Naive thymus-derived CD4-positive, alpha-beta T cell (primary cell): ENCODE data around the gene PARD3B. TPM values are rescaled to one million over a fixed set of nuclear protein-coding genes. Genes with fewer than 3 reads are reported as not detected.

Experiments used
- ATAC-seq: fragments of 150-1000 bp; cut with Tn5 transposase; 2 replicates; pipeline ENCODE4 v1.10.0; 2021; ENCODE audit warnings: mild to moderate bottlenecking, moderate library complexity
- CTCF ChIA-PET: fragments of 350-600 bp; sonication (Branson Sonifier 250); formaldehyde crosslinking; loops from one replicate; lab custom pipeline; 2021; ENCODE audit warnings: antibody characterized with exemption; lab: Charles Lee
- POLR2A ChIA-PET: fragments of 350-600 bp; sonication (Branson Sonifier 250); formaldehyde crosslinking; loops from one replicate; lab custom pipeline; 2021; ENCODE audit warnings: antibody characterized with exemption, inconsistent platforms; lab: Charles Lee
- DNase-seq, 9 donors: peaks; one replicate each; pipeline versions ENCODE4 v3.0.0 to v3.0.0-alpha.2; 2020 to 2022; ENCODE audit warnings: mixed read lengths in 1 of 9
- H3K27ac ChIP-seq: one replicate; pipeline ENCODE4 v1.7.0; 2013; ENCODE audit warnings: mild to moderate bottlenecking, low read depth, low read length, moderate library complexity
- H3K27me3 ChIP-seq, 2 donors: one replicate each; pipeline ENCODE4 v1.7.0; 2013; ENCODE audit warnings: low read length in 2 of 2, mild to moderate bottlenecking in 2 of 2, moderate library complexity in 2 of 2; ENCODE audit not compliant: control insufficient read depth in 2 of 2, insufficient read depth in 2 of 2
- H3K36me3 ChIP-seq, 3 experiments: 1 replicate in 2 of 3; 2 replicates in 1 of 3; pipeline ENCODE4 v1.7.0; 2013; ENCODE audit warnings: low read length in 3 of 3, mild to moderate bottlenecking in 3 of 3, moderate library complexity in 1 of 3; ENCODE audit not compliant: insufficient read depth in 3 of 3, control insufficient read depth in 2 of 3
- H3K4me1 ChIP-seq, 2 donors: one replicate each; pipeline ENCODE4 v1.7.0; 2013; ENCODE audit warnings: low read length in 2 of 2, mild to moderate bottlenecking in 2 of 2, moderate library complexity in 1 of 2; ENCODE audit not compliant: control insufficient read depth in 2 of 2, insufficient read depth in 2 of 2
- H3K4me3 ChIP-seq: 2 replicates; pipeline ENCODE4 v1.7.0; 2013; ENCODE audit warnings: mild to moderate bottlenecking, low read length
- H3K9me3 ChIP-seq, 3 experiments: 1 replicate in 2 of 3; 2 replicates in 1 of 3; pipeline ENCODE4 v1.7.0; 2013; ENCODE audit warnings: low read length in 3 of 3; ENCODE audit not compliant: control insufficient read depth in 2 of 3
- H3K27ac Mint-ChIP-seq, 9 donors: one replicate each; pipeline ENCODE4 v1.8.0; 2020 to 2022; ENCODE audit warnings: mixed read lengths in 9 of 9, mild to moderate bottlenecking in 8 of 9, moderate library complexity in 5 of 9, inconsistent platforms in 2 of 9
- H3K27me3 Mint-ChIP-seq, 5 donors: one replicate each; pipeline ENCODE4 v1.8.0; 2021 to 2022; ENCODE audit warnings: mixed read lengths in 5 of 5, mild to moderate bottlenecking in 1 of 5
- H3K36me3 Mint-ChIP-seq, 5 donors: one replicate each; pipeline ENCODE4 v1.8.0; 2020 to 2022; ENCODE audit warnings: mixed read lengths in 5 of 5, mild to moderate bottlenecking in 3 of 5, inconsistent platforms in 1 of 5
- H3K4me1 Mint-ChIP-seq, 7 donors: one replicate each; pipeline ENCODE4 v1.8.0; 2020 to 2022; ENCODE audit warnings: mixed read lengths in 7 of 7, mild to moderate bottlenecking in 3 of 7, inconsistent platforms in 1 of 7
- H3K4me3 Mint-ChIP-seq, 10 donors: one replicate each; pipeline ENCODE4 v1.8.0; 2020 to 2022; ENCODE audit warnings: mild to moderate bottlenecking in 10 of 10, mixed read lengths in 10 of 10, moderate library complexity in 6 of 10, inconsistent platforms in 2 of 10
- H3K9me3 Mint-ChIP-seq, 11 donors: one replicate each; pipeline ENCODE4 v1.8.0; 2020 to 2022; ENCODE audit warnings: mixed read lengths in 11 of 11, mild to moderate bottlenecking in 4 of 11, inconsistent platforms in 1 of 11, moderate library complexity in 1 of 11
- intact Hi-C, 2 donors: fragments of 100-400 bp; cut with micrococcal nuclease; formaldehyde crosslinking; loops; one replicate each; pipeline ENCODE4 v1.15.1; 2023
- polyA plus RNA-seq, 2 donors: library from polyadenylated mRNA; unstranded; fragments of 300-500 nt; fragmentation: Illumina TruSeq; gene quantifications; one replicate each; pipeline ENCODE4 v1.2.3, GENCODE V29; 2021
- total RNA-seq, 6 experiments: library from RNA in 5 of 6; stranded (reverse) in 5 of 6; gene quantifications; 1 replicate in 5 of 6; 2 replicates in 1 of 6; pipeline ENCODE4 v1.2.3 and lab custom pipeline; 2021 to 2026

PARD3B gene
- total and polyA plus RNA-seq, 7 experiments from 2014 or later = 0.22 to 4.0 (median 0.87) TPM

- H3K9me3 Mint-ChIP-seq = peaks cover 0 to 11% (median 0%) of the 10 kb centered on the region in 11 donors
- H3K4me1 ChIP-seq = no peaks in the 10 kb centered on the region
Measured at GRCh38 chr2:204989877-204990276, 444.6 kb downstream of the PARD3B start.

GRCh38 chr2:205001300-205001966 is 456.2 kb downstream of the PARD3B start:
- no peaks in the 10 kb centered on the region for H3K27me3 ChIP-seq
- H3K9me3 ChIP-seq = no peaks in the 10 kb centered on the region
- intact Hi-C loops = loop anchor here (5.0 kb wide), 1 partner anchor 34 kb away; no protein-coding TSS in a partner anchor
- no peaks in the 10 kb centered on the region for H3K36me3 ChIP-seq
- no peak for DNase-seq
- Mint-ChIP-seq H3K36me3 (peaks cover 0 to 25% (median 4%) of the 10 kb centered on the region in 5 donors), H3K9me3 (peaks cover 0 to 13% (median 5%) of the 10 kb centered on the region in 11 donors), H3K27me3 (no peaks in the 10 kb centered on the region), H3K4me1 (peaks cover 13 to 36% (median 26%) of the 10 kb centered on the region in 7 donors), H3K4me3 (no peak overlapping the region), H3K27ac (peak overlapping the region in 2 of 9 donors; percentile 20 to 35)
- no peak for ATAC-seq
- H3K4me3 ChIP-seq = no peak overlapping the region
- no peak overlapping the region for H3K27ac ChIP-seq
- ChIA-PET POLR2A (interaction anchor here (0.6 to 1.1 kb wide), 4 partner anchors 12 to 1500 kb away, joined by 3 to 4 read pairs (median 3); no protein-coding TSS in a partner anchor), CTCF (no interaction called here)
- peaks cover 0 to 14% of the 10 kb centered on the region in 2 donors for H3K4me1 ChIP-seq

More at GRCh38 chr2:204989877-204990276, 444.6 kb downstream of the PARD3B start:
- no peaks in the 10 kb centered on the region for H3K36me3 ChIP-seq
- no peak for DNase-seq
- ChIA-PET POLR2A (interaction anchor here (0.7 to 1.5 kb wide), 4 partner anchors 8 to 88 kb away, joined by 3 to 4 read pairs (median 4); no protein-coding TSS in a partner anchor), CTCF (interaction anchor here (0.7 kb wide), 2 partner anchors 94 to 140 kb away, joined by 3 to 4 read pairs; no protein-coding TSS in a partner anchor)
- no peak overlapping the region for H3K4me3 ChIP-seq
- no peak for ATAC-seq
- H3K36me3 Mint-ChIP-seq = peaks cover 0 to 14% (median 0%) of the 10 kb centered on the region in 5 donors
- no peak overlapping the region for H3K27ac ChIP-seq
- H3K27ac Mint-ChIP-seq = no peak overlapping the region
- H3K9me3 ChIP-seq = no peaks in the 10 kb centered on the region
- peaks cover 0 to 18% (median 6%) of the 10 kb centered on the region in 7 donors for H3K4me1 Mint-ChIP-seq
- intact Hi-C loops = loop anchor here in 1 of 2 donors (1.0 to 10.0 kb wide), 3 partner anchors 42 to 295 kb away; no protein-coding TSS in a partner anchor
- H3K27me3 ChIP-seq = no peaks in the 10 kb centered on the region
- peaks cover 0 to 3% (median 0%) of the 10 kb centered on the region in 5 donors for H3K27me3 Mint-ChIP-seq
- no peak overlapping the region for H3K4me3 Mint-ChIP-seq

GRCh38 chr2:205002390-205002789 is 457.1 kb downstream of the PARD3B start:
- H3K36me3 ChIP-seq = no peaks in the 10 kb centered on the region
- H3K27me3 ChIP-seq = no peaks in the 10 kb centered on the region
- no peaks in the 10 kb centered on the region for H3K9me3 ChIP-seq
- H3K4me3 ChIP-seq = no peak overlapping the region
- H3K4me1 ChIP-seq = peaks cover 0 to 14% of the 10 kb centered on the region in 2 donors
- no peaks in the 10 kb centered on the region for H3K27me3 Mint-ChIP-seq
- peak overlapping the region; percentile 10 to 75 (median 32) for H3K4me3 Mint-ChIP-seq
- POLR2A ChIA-PET = interaction anchor here (0.6 to 1.3 kb wide), 7 partner anchors 10 to 1501 kb away, joined by 3 to 4 read pairs (median 3); no protein-coding TSS in a partner anchor
- DNase-seq (peak in 4 of 9 donors; percentile 6 to 38 (median 20)), ATAC-seq (no peak)
- intact Hi-C loops = loop anchor here (2.0 to 5.0 kb wide), 2 partner anchors 20 to 35 kb away; no protein-coding TSS in a partner anchor
- H3K27ac ChIP-seq = no peak overlapping the region
- H3K9me3 Mint-ChIP-seq = peaks cover 0 to 15% (median 0%) of the 10 kb centered on the region in 11 donors
- H3K4me1 Mint-ChIP-seq = peaks cover 18 to 43% (median 36%) of the 10 kb centered on the region in 7 donors
- CTCF ChIA-PET = no interaction called here
- H3K27ac Mint-ChIP-seq = peak overlapping the region in 5 of 9 donors; percentile 1 to 74 (median 34)
- peaks cover under 1 to 30% (median 5%) of the 10 kb centered on the region in 5 donors for H3K36me3 Mint-ChIP-seq

DNA sequence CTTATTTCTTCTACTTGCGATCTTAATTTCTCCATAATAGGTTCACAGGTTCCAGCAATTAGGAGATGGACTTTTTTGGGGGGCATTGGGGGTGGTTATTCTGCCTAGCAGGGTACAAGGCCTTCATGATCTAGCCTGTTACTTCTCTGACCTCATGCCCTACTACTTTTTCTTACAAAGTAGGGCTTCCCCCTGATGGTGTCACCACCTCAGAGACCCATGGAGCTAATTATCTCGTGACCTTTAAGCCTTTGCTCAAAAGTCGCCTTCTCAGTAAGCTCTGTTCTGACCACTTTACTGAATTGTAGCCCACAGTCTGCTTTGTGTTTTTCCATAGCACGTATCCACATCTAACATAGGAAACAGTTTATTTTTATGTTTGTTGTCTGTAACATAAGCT is 458.0 kb downstream of the PARD3B start:
- H3K36me3 Mint-ChIP-seq = peaks cover 4 to 37% (median 5%) of the 10 kb centered on the region in 5 donors
- Histone ChIP-seq H3K27me3 (no peaks in the 10 kb centered on the region), H3K36me3 (no peaks in the 10 kb centered on the region), H3K27ac (no peak overlapping the region), H3K4me3 (no peak overlapping the region), H3K4me1 (peaks cover 0 to 14% of the 10 kb centered on the region in 2 donors), H3K9me3 (no peaks in the 10 kb centered on the region)
- peak overlapping the region in 2 of 10 donors; percentile 12 to 14 for H3K4me3 Mint-ChIP-seq
- H3K27me3 Mint-ChIP-seq = no peaks in the 10 kb centered on the region
- ATAC-seq = no peak
- intact Hi-C loops = loop anchor here (2.0 to 5.0 kb wide), 2 partner anchors 20 to 36 kb away; no protein-coding TSS in a partner anchor
- peak overlapping the region in 1 of 9 donors; percentile 30 for H3K27ac Mint-ChIP-seq
- POLR2A ChIA-PET = interaction anchor here (1.3 kb wide), 1 partner anchor 9 kb away, joined by 4 read pairs; no protein-coding TSS in a partner anchor
- DNase-seq = no peak
- peaks cover 20 to 47% (median 42%) of the 10 kb centered on the region in 7 donors for H3K4me1 Mint-ChIP-seq
- H3K9me3 Mint-ChIP-seq = peaks cover 0 to 17% (median 0%) of the 10 kb centered on the region in 11 donors
- CTCF ChIA-PET = interaction anchor here (1.0 kb wide), 1 partner anchor 143 kb away, joined by 10 read pairs; no protein-coding TSS in a partner anchor

DNA sequence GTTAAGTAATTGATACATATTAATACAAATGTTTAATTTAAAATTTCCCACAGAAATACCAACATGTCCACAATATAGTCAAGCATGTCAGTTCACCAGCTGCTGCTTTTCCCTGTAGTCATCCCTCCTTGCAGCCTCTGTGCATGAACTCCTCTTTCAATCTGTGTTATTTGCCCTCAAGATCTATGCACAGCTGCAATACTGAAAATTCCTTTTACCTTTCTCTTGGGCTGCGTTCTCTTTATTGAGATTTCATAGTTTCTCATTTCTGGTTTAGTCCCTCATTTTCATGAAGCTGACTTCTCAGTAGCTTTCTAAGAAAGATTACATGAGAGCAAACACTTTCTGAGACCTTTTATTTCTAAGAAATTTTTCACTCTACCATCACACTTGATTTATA is 464.9 kb downstream of the PARD3B start:
- H3K9me3 Mint-ChIP-seq = peaks cover 0 to 16% (median 0%) of the 10 kb centered on the region in 11 donors
- peaks cover 4 to 29% (median 5%) of the 10 kb centered on the region in 5 donors for H3K36me3 Mint-ChIP-seq
- H3K9me3 ChIP-seq = no peaks in the 10 kb centered on the region
- peak overlapping the region in 1 of 9 donors; percentile 7 for H3K27ac Mint-ChIP-seq
- H3K4me3 ChIP-seq = no peak overlapping the region
- H3K4me1 ChIP-seq = no peaks in the 10 kb centered on the region
- H3K27me3 ChIP-seq = no peaks in the 10 kb centered on the region
- no peak for ATAC-seq
- POLR2A ChIA-PET = interaction anchor here (0.7 to 0.9 kb wide), 2 partner anchors 13 to 20 kb away, joined by 3 read pairs; no protein-coding TSS in a partner anchor
- DNase-seq = no peak
- no peak overlapping the region for H3K27ac ChIP-seq
- no peaks in the 10 kb centered on the region for H3K27me3 Mint-ChIP-seq
- H3K4me3 Mint-ChIP-seq = peak overlapping the region in 1 of 10 donors; percentile 13
- CTCF ChIA-PET = interaction anchor here (0.7 kb wide), 1 partner anchor 41 kb away, joined by 4 read pairs; no protein-coding TSS in a partner anchor
- H3K4me1 Mint-ChIP-seq = peaks cover 14 to 41% (median 30%) of the 10 kb centered on the region in 7 donors
- no peaks in the 10 kb centered on the region for H3K36me3 ChIP-seq
- intact Hi-C loops = no loop called here

DNA sequence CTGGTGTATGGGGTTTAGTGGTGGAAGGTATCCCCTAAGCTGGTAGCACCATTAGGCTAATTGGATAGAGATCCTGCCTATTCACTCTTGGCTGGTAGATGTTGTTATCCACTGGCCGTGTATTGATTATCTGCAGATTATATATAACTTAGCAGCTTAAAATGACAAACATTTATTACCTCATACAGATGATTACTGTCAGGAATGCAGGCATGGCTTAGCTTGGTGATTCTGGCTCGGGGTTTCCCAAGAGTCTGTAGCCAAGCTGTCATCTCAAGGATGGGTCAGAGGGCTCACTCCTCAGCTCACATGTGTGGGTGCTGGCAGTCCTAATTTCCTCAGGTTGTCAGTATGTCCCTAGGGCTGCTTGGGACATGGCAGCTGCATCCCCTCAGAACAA is 465.8 kb downstream of the PARD3B start:
- no peaks in the 10 kb centered on the region for H3K36me3 ChIP-seq
- Mint-ChIP-seq H3K9me3 (peaks cover 0 to 14% (median 0%) of the 10 kb centered on the region in 11 donors), H3K27ac (peak overlapping the region in 1 of 9 donors; percentile 55), H3K36me3 (peaks cover 1 to 32% (median 5%) of the 10 kb centered on the region in 5 donors), H3K27me3 (no peaks in the 10 kb centered on the region), H3K4me3 (no peak overlapping the region), H3K4me1 (peaks cover 14 to 41% (median 26%) of the 10 kb centered on the region in 7 donors)
- ChIA-PET CTCF (interaction anchor here (0.6 kb wide), 1 partner anchor 107 kb away, joined by 3 read pairs; no protein-coding TSS in a partner anchor), POLR2A (no interaction called here)
- no peaks in the 10 kb centered on the region for H3K27me3 ChIP-seq
- ATAC-seq (no peak), DNase-seq (no peak)
- no peak overlapping the region for H3K4me3 ChIP-seq
- intact Hi-C loops = no loop called here
- H3K4me1 ChIP-seq = no peaks in the 10 kb centered on the region
- no peaks in the 10 kb centered on the region for H3K9me3 ChIP-seq
- no peak overlapping the region for H3K27ac ChIP-seq
